HepG2 (cell line): ENCODE measurements around the gene CRYZL1. TPM values are rescaled to one million over a fixed set of nuclear protein-coding genes. Genes with fewer than 3 reads are reported as not detected.
A peak's percentile ranks its signal among the peaks of the same experiment; 100 is the strongest.

Experiments
- CBX2 ChIP-seq, 2 experiments: fragments of 200-600 bp in 1 of 2; sonication (generic); formaldehyde crosslinking in 1 of 2; IDR thresholded peaks; 2 replicates each; pipeline versions ENCODE4 v1.7.0 to v1.8.1; 2018 to 2022; ENCODE audit warnings: low read depth in 2 of 2, low read length in 1 of 2, mild to moderate bottlenecking in 1 of 2, missing genetic modification reagents in 1 of 2
- ESRRA ChIP-seq: sonication (generic); formaldehyde crosslinking; IDR thresholded peaks from 2 replicates; pipeline ENCODE4 v1.5.1; 2020; ENCODE audit warnings: mild to moderate bottlenecking, low read depth, missing genetic modification reagents
- ETV6 ChIP-seq: sonication (generic); formaldehyde crosslinking; conservative IDR thresholded peaks from 2 replicates; pipeline ENCODE4 v1.4.0; 2020; ENCODE audit warnings: missing genetic modification reagents
- FOXA3 ChIP-seq: IDR thresholded peaks from 2 replicates; pipeline ENCODE4 v1.6.1; 2016; ENCODE audit warnings: missing genetic modification reagents, missing compliant biosample characterization
- FOXC1 ChIP-seq: sonication (generic); formaldehyde crosslinking; IDR thresholded peaks from 2 replicates; pipeline ENCODE4 v1.8.0; 2022; ENCODE audit warnings: mild to moderate bottlenecking, missing genetic modification reagents, borderline replicate concordance
- MTF1 ChIP-seq: sonication (generic); formaldehyde crosslinking; IDR thresholded peaks from 2 replicates; pipeline ENCODE4 v1.5.0; 2020; ENCODE audit warnings: missing genetic modification reagents
- NCOA2 ChIP-seq: sonication (generic); formaldehyde crosslinking; IDR thresholded peaks from 2 replicates; pipeline ENCODE4 v1.8.0; 2022; ENCODE audit warnings: inconsistent platforms
- ONECUT2 ChIP-seq: sonication (generic); formaldehyde crosslinking; IDR thresholded peaks from 2 replicates; pipeline ENCODE4 v1.4.0; 2020; ENCODE audit warnings: missing genetic modification reagents
- RARA ChIP-seq: IDR thresholded peaks from 2 replicates; pipeline ENCODE4 v1.6.1; 2016; ENCODE audit warnings: missing genetic modification reagents, missing compliant biosample characterization
- SRY ChIP-seq: sonication (generic); formaldehyde crosslinking; IDR thresholded peaks from 2 replicates; pipeline ENCODE4 v1.8.0; 2022; ENCODE audit warnings: mild to moderate bottlenecking, missing genetic modification reagents
- TCF7L2 ChIP-seq: IDR thresholded peaks from 2 replicates; pipeline ENCODE4 v1.6.1; 2011; ENCODE audit warnings: mild to moderate bottlenecking, low read depth, low read length, moderate library complexity
- ZFP62 ChIP-seq: sonication (generic); formaldehyde crosslinking; IDR thresholded peaks from 2 replicates; pipeline ENCODE4 v1.4.0; 2020; ENCODE audit warnings: missing genetic modification reagents
- ZNF3 ChIP-seq: IDR thresholded peaks from 2 replicates; pipeline ENCODE4 v1.7.0; 2017; ENCODE audit warnings: inconsistent platforms
- ZNF451 ChIP-seq: sonication (generic); formaldehyde crosslinking; IDR thresholded peaks from 2 replicates; pipeline ENCODE4 v1.5.0; 2020; ENCODE audit warnings: mild to moderate bottlenecking, missing genetic modification reagents
- ZSCAN12 ChIP-seq: sonication (generic); formaldehyde crosslinking; IDR thresholded peaks from 2 replicates; pipeline ENCODE4 v1.9.0; 2021; ENCODE audit warnings: mild to moderate bottlenecking, missing genetic modification reagents
- ZSCAN29 ChIP-seq: sonication (generic); formaldehyde crosslinking; conservative IDR thresholded peaks from 2 replicates; pipeline ENCODE4 v1.4.0; 2020; ENCODE audit warnings: mild to moderate bottlenecking, missing genetic modification reagents
- polyA plus RNA-seq, 8 experiments: library from polyadenylated mRNA; depleted of rRNA in 3 of 8; stranded (reverse) in 7 of 8; unstranded in 1 of 8; fragments of >200 nt; fragmentation: Illumina TruSeq in 4 of 8; extraction: Trizol in 4 of 8; gene quantifications; 2 replicates each; pipeline versions ENCODE4 v1.2.1 to v1.2.3, GENCODE V29; 2011 to 2016; ENCODE audit warnings: low read depth in 4 of 8, missing spikeins in 1 of 8, mixed read lengths in 1 of 8; ENCODE audit not compliant: insufficient read depth in 1 of 8
- total RNA-seq, 5 experiments: library from RNA; depleted of rRNA; stranded (reverse); fragments of >200 nt; fragmentation: Illumina TruSeq; extraction: Trizol; gene quantifications; 2 replicates each; pipeline ENCODE4 v1.2.3, GENCODE V29; 2016; ENCODE audit warnings: low read depth in 1 of 5
- TF ChIP-seq, protein P1 (sequence below): sonication (generic); formaldehyde crosslinking; IDR thresholded peaks from 2 replicates; pipeline ENCODE4 v1.4.0; 2020; ENCODE audit warnings: mild to moderate bottlenecking, missing genetic modification reagents
- TF ChIP-seq, protein P2 (sequence below): sonication (generic); formaldehyde crosslinking; IDR thresholded peaks from 2 replicates; pipeline ENCODE4 v1.5.0; 2020; ENCODE audit warnings: mild to moderate bottlenecking, missing genetic modification reagents, moderate library complexity
- TF ChIP-seq, protein P3 (sequence below): sonication (generic); formaldehyde crosslinking; IDR thresholded peaks from 2 replicates; pipeline ENCODE4 v1.5.0; 2020; ENCODE audit warnings: mild to moderate bottlenecking, missing genetic modification reagents
- TF ChIP-seq, protein P4 (sequence below): fragments of 450-650 bp; IDR thresholded peaks from 2 replicates; pipeline ENCODE4 v1.6.1; 2016

CRYZL1 gene
- total and polyA plus RNA-seq, 2 of the 13 experiments (the other 11 are each of a cell fraction or from before 2014, with no cell fraction given), result 20.3 to 27.7 TPM

DNA sequence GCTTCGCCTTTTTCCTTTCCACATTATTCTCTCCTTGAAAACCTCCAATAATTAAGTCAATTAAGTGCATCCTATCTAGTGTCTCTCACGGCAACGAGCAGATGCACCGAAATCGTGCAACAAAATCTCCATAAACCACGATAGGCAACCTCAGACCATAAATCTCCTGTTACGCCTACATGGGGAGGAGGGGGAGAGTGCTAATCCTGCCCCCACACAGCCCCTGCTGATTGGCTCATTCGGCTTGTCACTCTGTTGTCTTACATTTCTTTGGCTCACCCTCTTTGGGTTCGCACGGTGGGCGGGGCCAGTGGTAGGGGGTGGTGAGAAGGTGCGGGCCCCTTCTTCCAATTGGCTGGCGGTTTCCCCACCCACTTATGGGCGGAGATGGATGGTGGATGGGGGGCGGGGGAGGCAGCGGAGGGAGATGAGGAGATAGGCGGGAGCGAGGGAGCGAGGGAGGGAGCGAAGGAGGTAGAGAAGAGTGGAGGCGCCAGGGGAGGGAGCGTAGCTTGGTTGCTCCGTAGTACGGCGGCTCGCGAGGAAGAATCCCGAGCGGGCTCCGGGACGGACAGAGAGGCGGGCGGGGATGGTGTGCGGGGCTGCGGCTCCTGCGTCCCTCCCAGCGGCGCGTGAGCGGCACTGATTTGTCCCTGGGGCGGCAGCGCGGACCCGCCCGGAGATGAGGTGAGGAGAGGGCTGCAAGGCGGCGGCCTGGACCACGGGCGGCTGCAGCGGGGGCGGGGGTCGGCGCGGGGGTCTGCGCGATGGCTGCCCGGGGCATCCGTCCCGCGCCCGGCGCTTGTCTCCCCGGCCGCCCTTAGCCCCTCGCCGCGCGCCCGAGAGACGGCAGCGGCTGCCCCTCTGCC, 720 bp upstream of the CRYZL1 start, which contains the start of gene ITSN1 (continued):
- TF ChIP-seq ZSCAN12 (CRISPR knock-in tag), result no peak
- TF ChIP-seq, protein P1, sequence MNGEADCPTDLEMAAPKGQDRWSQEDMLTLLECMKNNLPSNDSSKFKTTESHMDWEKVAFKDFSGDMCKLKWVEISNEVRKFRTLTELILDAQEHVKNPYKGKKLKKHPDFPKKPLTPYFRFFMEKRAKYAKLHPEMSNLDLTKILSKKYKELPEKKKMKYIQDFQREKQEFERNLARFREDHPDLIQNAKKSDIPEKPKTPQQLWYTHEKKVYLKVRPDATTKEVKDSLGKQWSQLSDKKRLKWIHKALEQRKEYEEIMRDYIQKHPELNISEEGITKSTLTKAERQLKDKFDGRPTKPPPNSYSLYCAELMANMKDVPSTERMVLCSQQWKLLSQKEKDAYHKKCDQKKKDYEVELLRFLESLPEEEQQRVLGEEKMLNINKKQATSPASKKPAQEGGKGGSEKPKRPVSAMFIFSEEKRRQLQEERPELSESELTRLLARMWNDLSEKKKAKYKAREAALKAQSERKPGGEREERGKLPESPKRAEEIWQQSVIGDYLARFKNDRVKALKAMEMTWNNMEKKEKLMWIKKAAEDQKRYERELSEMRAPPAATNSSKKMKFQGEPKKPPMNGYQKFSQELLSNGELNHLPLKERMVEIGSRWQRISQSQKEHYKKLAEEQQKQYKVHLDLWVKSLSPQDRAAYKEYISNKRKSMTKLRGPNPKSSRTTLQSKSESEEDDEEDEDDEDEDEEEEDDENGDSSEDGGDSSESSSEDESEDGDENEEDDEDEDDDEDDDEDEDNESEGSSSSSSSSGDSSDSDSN (CRISPR knock-in tag), result no peak; the same call in 1 of the 2 replicates
- no peak for TF ChIP-seq ZSCAN29
- TF ChIP-seq NCOA2 (CRISPR knock-in tag), result no peak; the same call in 1 of the 2 replicates
- TF ChIP-seq, protein P2, sequence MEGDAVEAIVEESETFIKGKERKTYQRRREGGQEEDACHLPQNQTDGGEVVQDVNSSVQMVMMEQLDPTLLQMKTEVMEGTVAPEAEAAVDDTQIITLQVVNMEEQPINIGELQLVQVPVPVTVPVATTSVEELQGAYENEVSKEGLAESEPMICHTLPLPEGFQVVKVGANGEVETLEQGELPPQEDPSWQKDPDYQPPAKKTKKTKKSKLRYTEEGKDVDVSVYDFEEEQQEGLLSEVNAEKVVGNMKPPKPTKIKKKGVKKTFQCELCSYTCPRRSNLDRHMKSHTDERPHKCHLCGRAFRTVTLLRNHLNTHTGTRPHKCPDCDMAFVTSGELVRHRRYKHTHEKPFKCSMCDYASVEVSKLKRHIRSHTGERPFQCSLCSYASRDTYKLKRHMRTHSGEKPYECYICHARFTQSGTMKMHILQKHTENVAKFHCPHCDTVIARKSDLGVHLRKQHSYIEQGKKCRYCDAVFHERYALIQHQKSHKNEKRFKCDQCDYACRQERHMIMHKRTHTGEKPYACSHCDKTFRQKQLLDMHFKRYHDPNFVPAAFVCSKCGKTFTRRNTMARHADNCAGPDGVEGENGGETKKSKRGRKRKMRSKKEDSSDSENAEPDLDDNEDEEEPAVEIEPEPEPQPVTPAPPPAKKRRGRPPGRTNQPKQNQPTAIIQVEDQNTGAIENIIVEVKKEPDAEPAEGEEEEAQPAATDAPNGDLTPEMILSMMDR (CRISPR knock-in tag), result no peak
- TF ChIP-seq, protein P3, sequence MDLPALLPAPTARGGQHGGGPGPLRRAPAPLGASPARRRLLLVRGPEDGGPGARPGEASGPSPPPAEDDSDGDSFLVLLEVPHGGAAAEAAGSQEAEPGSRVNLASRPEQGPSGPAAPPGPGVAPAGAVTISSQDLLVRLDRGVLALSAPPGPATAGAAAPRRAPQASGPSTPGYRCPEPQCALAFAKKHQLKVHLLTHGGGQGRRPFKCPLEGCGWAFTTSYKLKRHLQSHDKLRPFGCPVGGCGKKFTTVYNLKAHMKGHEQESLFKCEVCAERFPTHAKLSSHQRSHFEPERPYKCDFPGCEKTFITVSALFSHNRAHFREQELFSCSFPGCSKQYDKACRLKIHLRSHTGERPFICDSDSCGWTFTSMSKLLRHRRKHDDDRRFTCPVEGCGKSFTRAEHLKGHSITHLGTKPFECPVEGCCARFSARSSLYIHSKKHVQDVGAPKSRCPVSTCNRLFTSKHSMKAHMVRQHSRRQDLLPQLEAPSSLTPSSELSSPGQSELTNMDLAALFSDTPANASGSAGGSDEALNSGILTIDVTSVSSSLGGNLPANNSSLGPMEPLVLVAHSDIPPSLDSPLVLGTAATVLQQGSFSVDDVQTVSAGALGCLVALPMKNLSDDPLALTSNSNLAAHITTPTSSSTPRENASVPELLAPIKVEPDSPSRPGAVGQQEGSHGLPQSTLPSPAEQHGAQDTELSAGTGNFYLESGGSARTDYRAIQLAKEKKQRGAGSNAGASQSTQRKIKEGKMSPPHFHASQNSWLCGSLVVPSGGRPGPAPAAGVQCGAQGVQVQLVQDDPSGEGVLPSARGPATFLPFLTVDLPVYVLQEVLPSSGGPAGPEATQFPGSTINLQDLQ (CRISPR knock-in tag), result no peak
- no peak for TF ChIP-seq ETV6
- no peak; the same call in 1 of the 2 replicates for TF ChIP-seq FOXC1
- no peak for TF ChIP-seq MTF1 (CRISPR knock-in tag)
- TF ChIP-seq SRY, result peak; percentile 28; the same call in 1 of the 2 replicates
- no peak for TF ChIP-seq TCF7L2
- no peak for TF ChIP-seq ESRRA (CRISPR knock-in tag)
- peak; percentile 25; the same call in 1 of the 2 replicates for TF ChIP-seq FOXA3
- TF ChIP-seq ONECUT2 (CRISPR knock-in tag), result no peak
- TF ChIP-seq ZNF3 (CRISPR knock-in tag), result no peak
- no peak for TF ChIP-seq CBX2 (IDR thresholded peaks at IDR 0.05; ENCODE audit: low read depth, low read length)
- TF ChIP-seq CBX2 (CRISPR knock-in tag; IDR thresholded peaks at IDR 0.05; ENCODE audit: low read depth), result no peak
- TF ChIP-seq ZNF451 (CRISPR knock-in tag), result no peak
- TF ChIP-seq, protein P4, sequence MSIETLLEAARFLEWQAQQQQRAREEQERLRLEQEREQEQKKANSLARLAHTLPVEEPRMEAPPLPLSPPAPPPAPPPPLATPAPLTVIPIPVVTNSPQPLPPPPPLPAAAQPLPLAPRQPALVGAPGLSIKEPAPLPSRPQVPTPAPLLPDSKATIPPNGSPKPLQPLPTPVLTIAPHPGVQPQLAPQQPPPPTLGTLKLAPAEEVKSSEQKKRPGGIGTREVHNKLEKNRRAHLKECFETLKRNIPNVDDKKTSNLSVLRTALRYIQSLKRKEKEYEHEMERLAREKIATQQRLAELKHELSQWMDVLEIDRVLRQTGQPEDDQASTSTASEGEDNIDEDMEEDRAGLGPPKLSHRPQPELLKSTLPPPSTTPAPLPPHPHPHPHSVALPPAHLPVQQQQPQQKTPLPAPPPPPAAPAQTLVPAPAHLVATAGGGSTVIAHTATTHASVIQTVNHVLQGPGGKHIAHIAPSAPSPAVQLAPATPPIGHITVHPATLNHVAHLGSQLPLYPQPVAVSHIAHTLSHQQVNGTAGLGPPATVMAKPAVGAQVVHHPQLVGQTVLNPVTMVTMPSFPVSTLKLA, result no peak
- peak; percentile 5; the same call in 1 of the 2 replicates for TF ChIP-seq RARA (CRISPR knock-in tag)
- TF ChIP-seq ZFP62 (CRISPR knock-in tag), result no peak
